ENCODE results near the gene DMD. TPM values are rescaled to one million over a fixed set of nuclear protein-coding genes. Genes with fewer than 3 reads are reported as not detected.

Gene DMD
- total RNA-seq, 5 donors from 2014 or later (not counting 1 experiment from before 2014, with no cell fraction given): 0.73 to 1.6 (median 0.88) TPM; not detected in 1

GRCh38 chrX:31555506-31555905, 1655.8 kb downstream of the DMD start:
- ATAC-seq (replicated peaks in 1 of 4) (no peak), DNase-seq (no peak)
- no peaks in the 10 kb centered on the region for H3K9me3 ChIP-seq
- H3K4me3 Mint-ChIP-seq: no peak overlapping the region
- no peak overlapping the region for H3K27ac Mint-ChIP-seq
- H3K27ac ChIP-seq (ENCODE audit: low read length): no peak overlapping the region
- H3K9me3 Mint-ChIP-seq: no peaks in the 10 kb centered on the region
- POLR2A ChIA-PET: no interaction called here
- no peaks in the 10 kb centered on the region for H3K4me1 ChIP-seq (ENCODE audit: control insufficient read depth in 1 of 2, extremely low read depth in 1 of 2, insufficient read depth in 2 of 2, low read length in 2 of 2)
- H3K27me3 Mint-ChIP-seq: no peaks in the 10 kb centered on the region
- no peaks in the 10 kb centered on the region for H3K36me3 Mint-ChIP-seq
- WGBS (ENCODE audit: insufficient coverage): no CpG with 5 or more reads among the region's 3 CpGs
- no peaks in the 10 kb centered on the region for H3K36me3 ChIP-seq (ENCODE audit: control insufficient read depth in 2 of 2, extremely low read depth in 1 of 2, insufficient read depth in 1 of 2, low read length in 1 of 2)
- H3K4me3 ChIP-seq (ENCODE audit: control insufficient read depth in 1 of 2, extremely low read depth in 1 of 2, low read length in 1 of 2): no peak overlapping the region
- CTCF ChIA-PET: no interaction called here
- H3K4me1 Mint-ChIP-seq: no peaks in the 10 kb centered on the region
- H3K27me3 ChIP-seq (replicated peaks in 1 of 2; ENCODE audit: control insufficient read depth in 2 of 2, extremely low read depth in 1 of 2, insufficient read depth in 2 of 2, low read length in 1 of 2): no peaks in the 10 kb centered on the region

GRCh38 chrX:31551913-31552312, 1659.4 kb downstream of the DMD start:
- Mint-ChIP-seq H3K27me3 (no peaks in the 10 kb centered on the region), H3K9me3 (no peaks in the 10 kb centered on the region), H3K4me3 (no peak overlapping the region), H3K36me3 (no peaks in the 10 kb centered on the region), H3K27ac (no peak overlapping the region), H3K4me1 (no peaks in the 10 kb centered on the region)
- Histone ChIP-seq H3K4me1 (ENCODE audit: control insufficient read depth in 1 of 2, extremely low read depth in 1 of 2, insufficient read depth in 2 of 2, low read length in 2 of 2) (no peaks in the 10 kb centered on the region), H3K36me3 (ENCODE audit: control insufficient read depth in 2 of 2, extremely low read depth in 1 of 2, insufficient read depth in 1 of 2, low read length in 1 of 2) (no peaks in the 10 kb centered on the region), H3K27me3 (replicated peaks in 1 of 2; ENCODE audit: control insufficient read depth in 2 of 2, extremely low read depth in 1 of 2, insufficient read depth in 2 of 2, low read length in 1 of 2) (no peaks in the 10 kb centered on the region), H3K27ac (ENCODE audit: low read length) (no peak overlapping the region), H3K9me3 (no peaks in the 10 kb centered on the region), H3K4me3 (ENCODE audit: control insufficient read depth in 1 of 2, extremely low read depth in 1 of 2, low read length in 1 of 2) (no peak overlapping the region)
- ChIA-PET POLR2A (no interaction called here), CTCF (interaction anchor here in 1 of 2 donors (0.5 kb wide), 1 partner anchor 1409 kb away, joined by 3 read pairs; no protein-coding TSS in a partner anchor)
- DNase-seq: no peak
- ATAC-seq (replicated peaks in 1 of 4): no peak
- no CpG with 5 or more reads among the region's 4 CpGs for WGBS (ENCODE audit: insufficient coverage)

- H3K4me3 Mint-ChIP-seq: no peak overlapping the region
- POLR2A ChIA-PET: no interaction called here
- ATAC-seq (replicated peaks in 1 of 4) (no peak), DNase-seq (no peak)
- Histone ChIP-seq H3K4me3 (ENCODE audit: control insufficient read depth in 1 of 2, extremely low read depth in 1 of 2, low read length in 1 of 2) (no peak overlapping the region), H3K27me3 (replicated peaks in 1 of 2; ENCODE audit: control insufficient read depth in 2 of 2, extremely low read depth in 1 of 2, insufficient read depth in 2 of 2, low read length in 1 of 2) (no peaks in the 10 kb centered on the region), H3K9me3 (no peaks in the 10 kb centered on the region), H3K4me1 (ENCODE audit: control insufficient read depth in 1 of 2, extremely low read depth in 1 of 2, insufficient read depth in 2 of 2, low read length in 2 of 2) (no peaks in the 10 kb centered on the region), H3K27ac (ENCODE audit: low read length) (no peak overlapping the region), H3K36me3 (ENCODE audit: control insufficient read depth in 2 of 2, extremely low read depth in 1 of 2, insufficient read depth in 1 of 2, low read length in 1 of 2) (no peaks in the 10 kb centered on the region)
- H3K27ac Mint-ChIP-seq: no peak overlapping the region
- CTCF ChIA-PET: no interaction called here
- H3K4me1 Mint-ChIP-seq: no peaks in the 10 kb centered on the region
- no peaks in the 10 kb centered on the region for H3K9me3 Mint-ChIP-seq
- no CpG with 5 or more reads among the region's 2 CpGs for WGBS (ENCODE audit: insufficient coverage)
- H3K36me3 Mint-ChIP-seq: no peaks in the 10 kb centered on the region
- no peaks in the 10 kb centered on the region for H3K27me3 Mint-ChIP-seq
These were observed 1661.2 kb downstream of the DMD start for GRCh38 chrX:31550158-31550557.

- Histone ChIP-seq H3K27me3 (replicated peaks in 1 of 2; ENCODE audit: control insufficient read depth in 2 of 2, extremely low read depth in 1 of 2, insufficient read depth in 2 of 2, low read length in 1 of 2) (no peaks in the 10 kb centered on the region), H3K27ac (ENCODE audit: low read length) (no peak overlapping the region), H3K4me3 (ENCODE audit: control insufficient read depth in 1 of 2, extremely low read depth in 1 of 2, low read length in 1 of 2) (no peak overlapping the region), H3K36me3 (ENCODE audit: control insufficient read depth in 2 of 2, extremely low read depth in 1 of 2, insufficient read depth in 1 of 2, low read length in 1 of 2) (no peaks in the 10 kb centered on the region), H3K9me3 (no peaks in the 10 kb centered on the region), H3K4me1 (ENCODE audit: control insufficient read depth in 1 of 2, extremely low read depth in 1 of 2, insufficient read depth in 2 of 2, low read length in 2 of 2) (no peaks in the 10 kb centered on the region)
- no peak overlapping the region for H3K27ac Mint-ChIP-seq
- H3K27me3 Mint-ChIP-seq: no peaks in the 10 kb centered on the region
- CTCF ChIA-PET: no interaction called here
- POLR2A ChIA-PET: no interaction called here
- no peak overlapping the region for H3K4me3 Mint-ChIP-seq
- no peaks in the 10 kb centered on the region for H3K36me3 Mint-ChIP-seq
- no peaks in the 10 kb centered on the region for H3K9me3 Mint-ChIP-seq
- ATAC-seq (replicated peaks in 1 of 4) (no peak), DNase-seq (no peak)
- H3K4me1 Mint-ChIP-seq: no peaks in the 10 kb centered on the region
- 68% methylated on average over 2 of the region's 3 CpGs for WGBS (ENCODE audit: insufficient coverage)
These were observed 1663.5 kb downstream of the DMD start for GRCh38 chrX:31547816-31548215.

- H3K27me3 ChIP-seq (replicated peaks in 1 of 2; ENCODE audit: control insufficient read depth in 2 of 2, extremely low read depth in 1 of 2, insufficient read depth in 2 of 2, low read length in 1 of 2): no peaks in the 10 kb centered on the region
- H3K36me3 ChIP-seq (ENCODE audit: control insufficient read depth in 2 of 2, extremely low read depth in 1 of 2, insufficient read depth in 1 of 2, low read length in 1 of 2): no peaks in the 10 kb centered on the region
- no peak for ATAC-seq (replicated peaks in 1 of 4)
- no peaks in the 10 kb centered on the region for H3K4me1 ChIP-seq (ENCODE audit: control insufficient read depth in 1 of 2, extremely low read depth in 1 of 2, insufficient read depth in 2 of 2, low read length in 2 of 2)
- no peaks in the 10 kb centered on the region for H3K36me3 Mint-ChIP-seq
- H3K9me3 Mint-ChIP-seq: peaks cover 0 to under 1% (median 0%) of the 10 kb centered on the region in 3 donors
- H3K27ac ChIP-seq (ENCODE audit: low read length): no peak overlapping the region
- H3K27ac Mint-ChIP-seq: no peak overlapping the region
- no peaks in the 10 kb centered on the region for H3K4me1 Mint-ChIP-seq
- H3K27me3 Mint-ChIP-seq: no peaks in the 10 kb centered on the region
- DNase-seq: no peak
- ChIA-PET CTCF (no interaction called here), POLR2A (interaction anchor here in 1 of 2 donors (0.5 kb wide), 1 partner anchor 125 kb away, joined by 3 read pairs; no protein-coding TSS in a partner anchor)
- no peak overlapping the region for H3K4me3 ChIP-seq (ENCODE audit: control insufficient read depth in 1 of 2, extremely low read depth in 1 of 2, low read length in 1 of 2)
- H3K4me3 Mint-ChIP-seq: no peak overlapping the region
- no CpG with 5 or more reads among the region's 3 CpGs for WGBS (ENCODE audit: insufficient coverage)
- no peaks in the 10 kb centered on the region for H3K9me3 ChIP-seq
These were observed 1663.9 kb downstream of the DMD start for GRCh38 chrX:31547416-31547815.

GRCh38 chrX:31546126-31546525, 1665.2 kb downstream of the DMD start:
- no peak for ATAC-seq (replicated peaks in 1 of 4)

GRCh38 chrX:31545726-31546125, 1665.6 kb downstream of the DMD start:
- ChIA-PET CTCF (no interaction called here), POLR2A (no interaction called here)
- Histone ChIP-seq H3K27ac (ENCODE audit: low read length) (no peak overlapping the region), H3K27me3 (replicated peaks in 1 of 2; ENCODE audit: control insufficient read depth in 2 of 2, extremely low read depth in 1 of 2, insufficient read depth in 2 of 2, low read length in 1 of 2) (no peaks in the 10 kb centered on the region), H3K9me3 (no peaks in the 10 kb centered on the region), H3K36me3 (ENCODE audit: control insufficient read depth in 2 of 2, extremely low read depth in 1 of 2, insufficient read depth in 1 of 2, low read length in 1 of 2) (no peaks in the 10 kb centered on the region), H3K4me1 (ENCODE audit: control insufficient read depth in 1 of 2, extremely low read depth in 1 of 2, insufficient read depth in 2 of 2, low read length in 2 of 2) (no peaks in the 10 kb centered on the region), H3K4me3 (ENCODE audit: control insufficient read depth in 1 of 2, extremely low read depth in 1 of 2, low read length in 1 of 2) (no peak overlapping the region)
- no CpG with 5 or more reads among the region's 5 CpGs for WGBS (ENCODE audit: insufficient coverage)
- no peak overlapping the region for H3K27ac Mint-ChIP-seq
- ATAC-seq (replicated peaks in 1 of 4) (no peak), DNase-seq (no peak)
- H3K4me3 Mint-ChIP-seq: no peak overlapping the region
- no peaks in the 10 kb centered on the region for H3K36me3 Mint-ChIP-seq
- no peaks in the 10 kb centered on the region for H3K27me3 Mint-ChIP-seq
- H3K9me3 Mint-ChIP-seq: peaks cover 0 to 7% (median 2%) of the 10 kb centered on the region in 3 donors
- H3K4me1 Mint-ChIP-seq: no peaks in the 10 kb centered on the region

More at GRCh38 chrX:31546126-31546525, 1665.2 kb downstream of the DMD start:
- no peaks in the 10 kb centered on the region for H3K9me3 ChIP-seq
- ChIA-PET CTCF (no interaction called here), POLR2A (no interaction called here)
- Mint-ChIP-seq H3K36me3 (no peaks in the 10 kb centered on the region), H3K27ac (no peak overlapping the region), H3K9me3 (peaks cover 0 to 7% (median 0%) of the 10 kb centered on the region in 3 donors), H3K27me3 (no peaks in the 10 kb centered on the region), H3K4me1 (no peaks in the 10 kb centered on the region), H3K4me3 (no peak overlapping the region)
- H3K27ac ChIP-seq (ENCODE audit: low read length): no peak overlapping the region
- DNase-seq: no peak
- H3K36me3 ChIP-seq (ENCODE audit: control insufficient read depth in 2 of 2, extremely low read depth in 1 of 2, insufficient read depth in 1 of 2, low read length in 1 of 2): no peaks in the 10 kb centered on the region
- H3K4me1 ChIP-seq (ENCODE audit: control insufficient read depth in 1 of 2, extremely low read depth in 1 of 2, insufficient read depth in 2 of 2, low read length in 2 of 2): no peaks in the 10 kb centered on the region
- H3K27me3 ChIP-seq (replicated peaks in 1 of 2; ENCODE audit: control insufficient read depth in 2 of 2, extremely low read depth in 1 of 2, insufficient read depth in 2 of 2, low read length in 1 of 2): no peaks in the 10 kb centered on the region
- 40% methylated on average over 1 of the region's 3 CpGs for WGBS (ENCODE audit: insufficient coverage)
- no peak overlapping the region for H3K4me3 ChIP-seq (ENCODE audit: control insufficient read depth in 1 of 2, extremely low read depth in 1 of 2, low read length in 1 of 2)
